Stimulated activated CD4-positive, alpha-beta T cell treated with anti-CD3 and anti-CD28 coated beads, Interleukin-12 subunit alpha, Interleukin-12 subunit beta, amount 100 ng/mL, for 48 hours (primary cell): Measurements from ENCODE around the gene DNAAF9.
"Not testable (repeated sequence)": the region's sequence is repeated elsewhere in the genome, so short reads cannot be mapped to it uniquely, and the experiment has no call there.

ENCODE experiments used
- DNase-seq, 3 donors: peaks; one replicate each; pipeline ENCODE4 v3.0.0-alpha.2; 2020; ENCODE audit warnings: low read depth in 2 of 3, low spot score in 1 of 3

DNAAF9 gene

GRCh38 chr20:3407040-3407770 is at the start of gene DNAAF9:
Gene DNAAF9 (minus strand): TSS chr20:3407669. CDS start chr20:3407557, 112 bp downstream.
- peak in 2 of 3 donors; percentile 16 to 47 for DNase-seq

DNA sequence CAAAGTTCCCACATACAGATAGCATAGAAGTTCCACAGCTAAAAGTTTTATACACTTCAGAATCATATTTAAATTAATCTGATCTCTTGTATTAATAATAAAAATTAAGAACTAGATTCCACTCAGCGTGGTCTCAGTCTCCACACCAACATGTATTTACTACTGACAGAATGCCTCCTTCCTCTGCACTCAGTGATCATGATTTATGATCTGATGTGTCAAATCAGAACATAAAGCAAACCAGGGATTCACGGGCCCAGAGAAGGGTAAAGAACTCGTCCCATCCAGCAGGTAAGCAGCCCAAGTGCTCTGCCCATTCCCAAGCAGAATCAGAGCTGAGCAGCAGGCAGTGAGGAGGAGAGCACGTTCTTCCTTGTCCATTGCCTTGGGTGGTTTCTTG is 49.2 kb upstream of the DNAAF9 start:
- DNase-seq, result no peak

DNA sequence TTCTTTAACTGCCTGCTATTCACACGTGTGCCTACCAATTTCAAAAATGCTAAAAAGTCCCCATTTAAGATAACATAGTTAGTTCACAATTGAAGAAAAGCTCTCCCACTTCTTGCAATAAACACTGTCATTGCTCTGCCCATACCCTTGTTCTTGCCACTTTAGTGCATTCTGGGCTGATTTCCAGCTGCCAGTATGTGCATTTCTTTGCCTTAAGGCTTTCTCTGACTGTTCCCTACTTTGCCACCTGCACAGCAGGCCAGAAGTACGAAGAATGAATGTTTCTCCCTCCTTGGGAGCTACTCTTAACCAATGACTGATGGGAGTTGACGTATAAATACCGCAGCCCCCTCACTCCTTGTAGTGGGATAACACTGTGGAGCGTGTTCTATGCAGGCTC is 47.4 kb upstream of the DNAAF9 start:
- DNase-seq, result no peak

DNA sequence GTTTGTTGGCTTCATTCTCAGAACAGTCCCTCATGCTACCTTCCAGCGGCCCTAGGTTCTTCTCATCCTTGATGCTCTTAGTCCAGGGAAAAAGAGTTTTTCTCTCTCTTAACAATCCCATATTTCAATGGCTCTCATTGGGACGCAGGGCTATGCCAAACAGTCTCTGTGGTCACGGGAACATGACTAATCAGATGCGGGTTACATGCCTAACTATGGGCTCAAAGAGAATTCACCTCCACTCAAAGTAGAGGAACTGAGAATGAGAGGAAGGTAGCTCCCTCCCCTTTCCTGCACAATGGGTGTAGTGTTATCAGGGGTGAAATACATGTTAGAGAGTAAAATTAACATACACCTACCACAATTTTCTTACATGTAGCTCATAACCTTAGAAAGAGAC is 45.2 kb upstream of the DNAAF9 start:
- DNase-seq, result no peak

DNA sequence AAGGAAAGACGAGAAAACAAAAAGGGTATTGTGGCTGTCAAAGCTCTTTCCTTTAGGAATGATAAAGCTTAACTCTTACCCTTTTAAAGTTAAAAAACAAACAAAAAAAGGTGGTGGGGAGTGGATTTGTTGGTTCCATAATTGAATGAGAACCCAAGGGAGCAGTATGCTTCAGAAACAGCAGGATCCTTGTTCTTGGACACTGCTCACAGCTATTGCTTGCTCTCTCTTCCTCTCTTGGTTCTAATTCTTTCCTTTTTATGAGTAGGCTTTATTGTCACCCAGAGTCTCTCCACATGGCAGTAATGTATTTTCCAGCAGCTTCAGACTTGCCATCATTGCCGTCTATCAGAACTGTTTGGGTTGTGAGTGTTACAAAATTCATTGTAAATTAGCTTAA is 44.7 kb upstream of the DNAAF9 start:
- DNase-seq, result no peak

DNA sequence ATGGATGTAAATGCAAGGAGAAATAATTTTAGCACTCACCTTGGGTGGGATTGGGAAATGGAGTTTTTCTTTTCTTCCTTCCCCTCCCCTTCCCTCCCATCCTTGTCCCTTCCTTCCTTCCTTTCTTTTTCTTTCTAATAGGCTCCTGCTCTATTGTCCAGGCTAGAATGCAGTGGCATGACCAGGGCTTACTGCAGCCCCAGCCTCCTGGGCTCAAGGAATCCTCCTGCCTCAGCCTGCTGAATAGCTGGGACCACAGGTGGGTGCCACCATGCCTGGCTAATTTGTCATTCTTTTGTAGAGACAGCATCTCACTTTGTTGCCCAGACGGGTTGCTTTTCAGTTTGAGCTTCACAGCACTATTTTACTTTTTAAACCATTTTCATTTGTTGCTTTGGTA is 41.9 kb upstream of the DNAAF9 start:
- no peak for DNase-seq

DNA sequence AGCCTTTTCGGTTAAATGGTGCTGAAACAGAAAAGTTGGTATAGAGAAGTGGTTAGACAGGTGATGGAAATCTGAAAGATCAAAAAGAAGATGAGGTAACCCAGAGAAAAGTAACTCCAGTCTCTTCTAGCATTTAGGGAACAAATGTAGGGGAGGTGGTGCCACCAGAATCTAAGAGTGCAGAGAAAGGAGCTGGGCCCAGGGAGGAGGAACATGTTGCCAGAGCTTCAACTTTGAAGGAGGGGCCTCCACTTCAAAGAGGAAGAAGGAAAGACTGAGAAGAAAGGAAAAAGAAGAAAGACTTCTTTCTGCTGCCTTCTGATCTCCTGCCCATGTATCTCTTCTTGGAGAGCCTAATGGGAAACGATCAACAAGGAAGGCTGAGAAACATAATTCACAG is 39.9 kb upstream of the DNAAF9 start:
- DNase-seq, result no peak

DNA sequence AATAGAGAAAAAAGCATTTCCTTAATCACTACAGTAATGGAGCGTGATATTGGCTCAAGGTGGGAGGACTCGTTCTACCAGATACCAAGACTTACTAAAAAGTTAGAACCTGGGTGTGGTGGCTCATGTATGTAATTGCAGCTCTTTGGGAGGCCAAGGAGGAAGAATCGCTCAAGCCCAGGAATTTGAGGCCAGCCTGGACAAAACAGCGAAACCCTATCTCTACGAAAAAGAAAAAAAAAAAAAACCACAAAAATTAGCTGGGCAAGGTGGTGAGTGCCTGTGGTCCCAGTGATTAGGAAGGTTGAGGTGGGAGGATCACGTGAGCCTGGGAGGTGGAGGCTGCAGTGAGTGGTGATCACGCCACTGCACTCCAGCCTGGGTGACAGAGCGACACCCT is 39.3 kb upstream of the DNAAF9 start:
- no peak for DNase-seq

DNA sequence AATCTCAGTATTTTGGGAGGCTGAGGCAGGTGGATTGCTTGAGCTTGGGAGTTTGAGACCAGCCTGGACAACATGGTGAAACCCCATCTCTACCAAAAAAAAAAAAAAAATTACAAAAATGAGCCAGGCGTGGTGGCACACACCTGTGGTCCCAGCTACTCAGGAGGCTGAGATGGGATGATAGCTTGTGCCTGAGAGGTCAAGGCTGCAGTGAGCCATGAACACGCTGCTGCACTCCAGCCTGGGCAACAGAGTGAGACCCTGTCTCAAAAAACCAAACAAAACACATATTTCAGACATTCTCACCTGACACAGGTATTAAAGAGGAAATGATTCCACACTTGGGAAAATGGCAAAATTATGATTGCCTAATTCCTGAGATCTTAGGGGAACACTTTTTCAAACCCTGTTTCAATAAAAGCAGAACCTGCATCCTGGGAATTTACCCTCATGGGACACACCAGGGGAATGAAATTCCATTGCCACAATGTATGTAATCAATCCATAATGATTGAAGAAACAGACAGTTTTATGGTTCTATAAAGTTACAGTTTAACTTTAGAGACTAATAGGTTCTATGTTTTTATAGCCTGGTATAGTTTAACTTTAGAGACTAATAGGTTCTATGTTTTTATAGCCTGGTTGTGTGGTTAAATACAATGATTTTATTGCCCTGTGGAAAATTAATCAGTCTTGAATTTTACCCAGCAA is 29.6 kb upstream of the DNAAF9 start:
- no peak for DNase-seq

DNA sequence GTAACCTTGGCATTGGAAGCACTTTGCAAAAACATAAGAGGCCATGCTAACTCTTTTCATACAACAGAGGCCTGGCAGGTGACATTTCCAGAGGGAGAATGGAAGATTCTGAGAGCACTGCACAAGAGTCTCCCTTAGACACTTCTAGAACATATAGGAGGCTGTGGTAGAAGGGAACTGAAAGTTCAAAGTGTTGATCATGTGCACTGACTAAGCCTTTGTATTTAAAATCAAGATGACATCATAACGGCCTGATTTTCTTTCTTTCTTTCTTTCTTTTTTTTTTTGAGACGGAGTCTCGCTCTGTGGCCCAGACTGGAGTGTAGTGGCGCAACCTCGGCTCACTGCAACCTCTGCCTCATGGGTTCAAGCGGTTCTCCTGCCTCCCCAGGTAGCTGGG is 26.8 kb upstream of the DNAAF9 start:
- no peak for DNase-seq

GRCh38 chr20:3433744-3434143 is 26.3 kb upstream of the DNAAF9 start:
- no peak for DNase-seq

GRCh38 chr20:3432844-3433243 is 25.4 kb upstream of the DNAAF9 start:
- DNase-seq, result no peak

DNA sequence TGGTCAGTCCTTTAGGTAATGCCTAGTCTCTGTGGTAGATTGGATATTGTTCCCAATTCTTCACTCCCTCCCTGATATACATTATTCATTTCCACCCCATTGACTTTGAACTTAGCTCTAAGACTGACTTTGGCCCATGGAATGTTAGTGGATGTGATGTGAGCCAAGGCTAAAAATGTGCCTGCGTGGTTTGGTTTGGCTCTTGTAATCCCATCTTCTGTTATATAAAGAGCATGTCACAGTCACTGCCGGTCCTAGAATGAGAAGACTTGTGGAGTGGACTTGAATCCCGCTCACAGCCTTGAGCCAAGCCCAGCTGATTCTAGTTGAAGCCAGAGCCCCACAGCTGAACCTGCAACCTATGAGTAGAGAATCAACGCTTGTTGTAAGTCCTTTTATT is 23.6 kb upstream of the DNAAF9 start:
- no peak for DNase-seq

- DNase-seq, result no peak
Measured at GRCh38 chr20:3430376-3431069, 23.1 kb upstream of the DNAAF9 start.

DNA sequence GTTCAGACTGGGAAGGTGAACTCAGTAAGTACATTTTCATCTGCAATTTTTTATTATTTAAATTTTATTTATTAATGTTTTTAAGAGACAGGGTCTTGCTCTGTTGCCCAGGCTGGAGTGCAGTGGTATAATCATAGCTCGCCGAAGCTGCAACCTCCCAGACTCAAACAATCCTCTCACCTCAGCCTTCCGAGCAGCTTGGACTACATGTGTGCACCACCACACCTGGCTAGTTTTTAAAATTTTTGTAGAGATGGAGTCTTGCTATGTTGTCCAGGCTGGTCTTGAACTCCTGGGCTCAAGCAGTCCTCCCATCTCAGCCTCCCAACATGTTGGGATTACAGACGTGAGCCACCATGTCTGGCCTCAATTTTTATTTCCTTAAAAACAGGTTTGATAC is 19.3 kb upstream of the DNAAF9 start:
- not testable (repeated sequence) for DNase-seq

- DNase-seq, result no peak
Measured at GRCh38 chr20:3423126-3423525, 15.7 kb upstream of the DNAAF9 start.

- DNase-seq, result no peak
Measured at GRCh38 chr20:3421985-3422384, 14.5 kb upstream of the DNAAF9 start.

GRCh38 chr20:3420211-3420707 is 12.8 kb upstream of the DNAAF9 start:
- DNase-seq, result peak; percentile 37 to 42 (median 41)

DNA sequence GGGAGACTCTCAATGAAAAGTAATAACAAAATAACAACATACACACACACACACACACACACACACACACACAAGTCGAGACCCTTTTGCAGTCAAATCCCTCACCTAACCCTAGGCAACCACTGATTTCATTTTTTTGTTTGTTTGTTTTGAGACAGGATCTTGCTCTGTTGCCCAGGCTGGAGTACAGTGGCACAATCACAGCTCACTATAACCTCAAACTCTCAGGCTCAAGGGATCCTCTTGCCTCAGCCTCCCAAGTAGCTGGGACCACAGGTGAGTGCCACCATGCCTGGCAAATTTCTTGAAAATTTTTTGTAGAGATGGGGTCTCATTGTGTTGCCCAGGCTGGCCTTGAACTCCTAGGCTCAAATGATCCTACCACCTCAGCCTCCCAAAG is 10.7 kb upstream of the DNAAF9 start:
- DNase-seq, result not testable (repeated sequence)

DNA sequence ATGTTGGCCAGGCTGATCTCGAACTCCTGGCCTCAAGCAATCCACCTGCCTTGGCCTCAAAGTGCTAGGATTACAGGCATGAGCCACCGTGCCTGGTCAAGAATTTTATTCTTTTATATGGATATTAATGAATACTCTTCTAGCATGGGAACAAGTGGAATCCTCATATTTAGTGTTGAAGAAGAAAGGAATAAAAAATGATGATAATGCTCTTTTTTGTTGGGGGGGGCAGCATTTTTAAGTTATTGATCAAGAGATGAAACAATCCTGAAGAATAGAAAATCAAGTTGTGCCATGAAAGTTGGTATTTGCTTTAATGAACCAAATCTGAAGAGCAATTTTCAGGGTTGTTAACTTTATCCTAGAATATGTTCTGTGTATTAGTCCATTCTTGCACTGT is 6.7 kb upstream of the DNAAF9 start:
- no peak for DNase-seq

GRCh38 chr20:3413393-3413889 is 6.0 kb upstream of the DNAAF9 start:
- no peak for DNase-seq
